Measurements from ENCODE around the gene RAB11FIP4. TPM values are rescaled to one million over a fixed set of nuclear protein-coding genes. Genes with fewer than 3 reads are reported as not detected.
A peak's percentile ranks its signal among the peaks of the same experiment; 100 is the strongest.

The RAB11FIP4 gene
- total and polyA plus RNA-seq, 12 donors = 0.48 to 3.8 (median 2.3) TPM

DNA sequence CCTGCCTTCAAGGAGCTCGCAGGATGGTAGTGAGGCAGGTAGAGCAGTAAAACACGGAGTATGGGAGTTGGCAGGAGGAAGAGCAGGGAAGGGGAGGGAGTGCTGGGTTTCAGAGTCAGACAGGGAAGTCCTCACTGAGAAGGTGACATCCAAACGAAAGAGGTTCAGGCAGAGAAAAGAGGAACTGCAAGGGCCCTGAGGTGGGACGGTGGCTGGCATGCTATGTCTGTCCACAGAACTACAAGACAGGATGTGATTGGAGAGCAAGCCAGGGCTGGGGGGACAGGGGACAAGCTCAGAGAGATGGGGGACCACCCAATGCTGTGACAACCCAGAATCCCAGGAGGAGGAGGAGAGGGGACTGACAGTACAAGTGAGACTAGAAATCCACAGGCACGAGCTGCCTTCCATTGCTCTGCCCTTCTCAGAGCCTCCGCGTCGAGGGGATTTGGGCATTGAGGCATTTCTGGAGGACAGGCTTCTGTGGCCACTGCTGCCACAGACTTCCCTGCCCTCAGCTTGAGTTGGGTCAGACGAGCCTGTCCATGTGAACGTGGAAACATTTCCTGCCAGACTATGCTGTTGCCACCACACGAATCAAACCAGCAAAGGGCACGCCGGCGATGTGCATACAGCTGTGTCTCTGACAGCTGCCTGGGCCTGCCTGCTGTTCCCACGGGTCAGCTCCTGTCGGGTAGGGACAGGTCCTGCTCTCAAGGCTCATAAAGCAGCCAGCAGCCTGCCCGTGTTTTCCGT, 100.1 kb downstream of the RAB11FIP4 start:
- TF ChIP-seq, protein P1, sequence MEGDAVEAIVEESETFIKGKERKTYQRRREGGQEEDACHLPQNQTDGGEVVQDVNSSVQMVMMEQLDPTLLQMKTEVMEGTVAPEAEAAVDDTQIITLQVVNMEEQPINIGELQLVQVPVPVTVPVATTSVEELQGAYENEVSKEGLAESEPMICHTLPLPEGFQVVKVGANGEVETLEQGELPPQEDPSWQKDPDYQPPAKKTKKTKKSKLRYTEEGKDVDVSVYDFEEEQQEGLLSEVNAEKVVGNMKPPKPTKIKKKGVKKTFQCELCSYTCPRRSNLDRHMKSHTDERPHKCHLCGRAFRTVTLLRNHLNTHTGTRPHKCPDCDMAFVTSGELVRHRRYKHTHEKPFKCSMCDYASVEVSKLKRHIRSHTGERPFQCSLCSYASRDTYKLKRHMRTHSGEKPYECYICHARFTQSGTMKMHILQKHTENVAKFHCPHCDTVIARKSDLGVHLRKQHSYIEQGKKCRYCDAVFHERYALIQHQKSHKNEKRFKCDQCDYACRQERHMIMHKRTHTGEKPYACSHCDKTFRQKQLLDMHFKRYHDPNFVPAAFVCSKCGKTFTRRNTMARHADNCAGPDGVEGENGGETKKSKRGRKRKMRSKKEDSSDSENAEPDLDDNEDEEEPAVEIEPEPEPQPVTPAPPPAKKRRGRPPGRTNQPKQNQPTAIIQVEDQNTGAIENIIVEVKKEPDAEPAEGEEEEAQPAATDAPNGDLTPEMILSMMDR (IDR thresholded peaks at IDR 0.05) = no peak
- TF ChIP-seq POLR2A (IDR thresholded peaks at IDR 0.05) = no peak
- WGBS, 4 donors = 79 to 88% (median 83%) methylated on average over 11 to 18 of the region's 18 CpGs
- no peak overlapping the region for H3K27ac ChIP-seq
- intact Hi-C loops (cut with DNase I) = no loop called here
- no peak overlapping the region for H3K4me3 ChIP-seq
- H3K4me1 ChIP-seq (replicated peaks in 1 of 2) = peaks cover 12 to 24% of the 10 kb centered on the region in 2 donors
- no peaks in the 10 kb centered on the region for H3K9me3 ChIP-seq (replicated peaks in 1 of 3)
- DNase-seq = no peak
- H3K36me3 ChIP-seq (replicated peaks in 1 of 2) = no peaks in the 10 kb centered on the region
- no peaks in the 10 kb centered on the region for H3K27me3 ChIP-seq

DNA sequence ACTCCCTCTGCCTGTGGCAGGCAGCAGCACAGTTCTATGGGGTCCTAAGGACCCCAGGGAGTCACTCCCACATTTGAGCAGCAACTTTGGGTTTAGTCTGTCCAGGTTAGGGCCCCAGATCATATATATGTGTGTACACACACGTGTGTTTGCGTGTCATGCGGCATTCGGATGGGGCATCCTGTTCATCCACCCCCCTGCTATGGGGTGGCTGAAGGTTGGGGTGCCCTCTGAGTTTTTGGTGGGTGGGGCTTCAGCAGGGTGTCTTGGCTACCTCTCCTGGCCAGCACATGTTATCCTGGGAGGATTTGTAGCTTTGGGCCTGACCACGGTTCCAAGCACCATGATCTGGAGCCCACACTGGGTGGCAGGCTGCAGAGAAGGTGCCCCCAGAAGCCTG, 100.7 kb downstream of the RAB11FIP4 start:
- Histone ChIP-seq H3K9me3 (replicated peaks in 1 of 3) (no peaks in the 10 kb centered on the region), H3K36me3 (replicated peaks in 1 of 2) (no peaks in the 10 kb centered on the region), H3K27ac (no peak overlapping the region), H3K4me3 (no peak overlapping the region), H3K4me1 (replicated peaks in 1 of 2) (peaks cover 10 to 21% of the 10 kb centered on the region in 2 donors), H3K27me3 (no peaks in the 10 kb centered on the region)
- DNase-seq = no peak
- TF ChIP-seq, protein P1 (IDR thresholded peaks at IDR 0.05) = no peak
- no peak for TF ChIP-seq POLR2A (IDR thresholded peaks at IDR 0.05)
- WGBS, 4 donors = 93 to 100% (median 98%) methylated on average over 1 to 5 of the region's 5 CpGs
- intact Hi-C loops (cut with DNase I) = no loop called here

DNA sequence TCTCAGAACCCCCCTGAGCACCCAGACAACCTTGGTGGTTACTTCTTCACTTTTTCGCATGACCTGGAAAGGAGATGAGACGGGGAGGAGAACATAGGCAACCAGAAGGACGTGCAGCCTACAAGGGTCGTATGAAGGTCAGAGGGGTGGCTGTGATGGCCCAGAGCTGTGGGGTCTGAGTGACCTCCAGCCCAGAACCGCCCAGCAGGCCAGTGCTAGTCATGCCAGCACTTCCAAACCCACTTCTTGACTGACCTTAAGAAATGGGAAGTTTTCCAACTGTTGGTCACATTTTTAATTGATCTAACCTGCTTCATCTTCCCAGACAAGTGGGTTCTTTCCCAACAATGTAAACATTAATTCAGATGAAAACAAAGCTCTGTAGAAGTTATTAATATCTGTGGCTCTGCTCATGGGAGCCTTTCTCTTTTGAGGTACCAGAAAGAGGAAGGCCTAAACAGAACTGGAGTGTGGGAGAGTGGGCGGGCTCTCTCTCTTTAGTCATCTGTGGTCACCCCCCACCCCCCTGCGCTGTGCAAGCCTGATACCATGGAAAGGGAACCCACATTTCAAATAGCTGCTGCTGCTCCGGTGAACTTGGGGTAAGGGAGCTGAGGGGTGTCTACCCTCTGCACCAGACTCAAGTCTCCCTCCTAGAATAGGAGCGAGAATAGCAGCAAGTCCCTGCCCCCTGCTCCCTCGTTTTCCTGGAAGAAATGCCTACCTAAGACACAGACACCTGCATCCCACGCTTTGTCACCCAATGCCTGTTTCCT, 101.6 kb downstream of the RAB11FIP4 start:
- peak in 5 of 7 donors; percentile 26 to 64 (median 46) for DNase-seq
- WGBS, 4 donors = 74 to 84% (median 78%) methylated on average over 10 to 11 of the region's 11 CpGs
- Histone ChIP-seq H3K4me3 (no peak overlapping the region), H3K27ac (no peak overlapping the region), H3K27me3 (no peaks in the 10 kb centered on the region), H3K4me1 (replicated peaks in 1 of 2) (peaks cover 6 to 18% of the 10 kb centered on the region in 2 donors), H3K9me3 (replicated peaks in 1 of 3) (no peaks in the 10 kb centered on the region), H3K36me3 (replicated peaks in 1 of 2) (no peaks in the 10 kb centered on the region)
- intact Hi-C loops (cut with DNase I) = no loop called here
- TF ChIP-seq, protein P1 (IDR thresholded peaks at IDR 0.05) = no peak
- TF ChIP-seq POLR2A (IDR thresholded peaks at IDR 0.05) = no peak

DNA sequence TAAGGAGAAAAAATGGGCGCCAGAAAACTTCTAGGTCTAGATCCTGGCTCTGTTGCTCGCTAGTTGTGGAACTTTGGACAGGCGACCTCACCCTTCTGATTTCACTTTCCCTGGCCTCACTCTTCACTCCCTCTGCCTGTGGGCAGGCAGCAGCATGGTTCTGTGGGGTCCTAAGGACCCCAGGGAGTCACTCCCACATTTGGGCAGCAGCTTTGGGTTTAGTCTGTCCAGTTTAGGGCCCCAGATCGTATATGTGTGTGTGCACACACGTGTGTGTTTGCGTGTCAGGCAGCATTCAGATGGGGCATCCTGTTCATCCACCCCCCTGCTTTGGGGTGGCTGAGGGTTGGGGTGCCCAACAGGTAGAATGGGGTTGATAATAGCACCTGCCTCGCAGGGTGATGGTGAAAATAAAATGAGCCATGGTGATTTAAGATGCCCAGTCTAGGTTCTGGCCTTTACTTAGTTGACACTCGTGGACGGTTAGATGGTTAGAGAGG, 102.2 kb downstream of the RAB11FIP4 start:
- no peak overlapping the region for H3K4me3 ChIP-seq
- intact Hi-C loops (cut with DNase I) = no loop called here
- no peak for TF ChIP-seq POLR2A (IDR thresholded peaks at IDR 0.05)
- TF ChIP-seq, protein P1 (IDR thresholded peaks at IDR 0.05) = no peak
- H3K4me1 ChIP-seq (replicated peaks in 1 of 2) = peaks cover 1 to 13% of the 10 kb centered on the region in 2 donors
- no peak for DNase-seq
- no peak overlapping the region for H3K27ac ChIP-seq
- no peaks in the 10 kb centered on the region for H3K27me3 ChIP-seq
- H3K36me3 ChIP-seq (replicated peaks in 1 of 2) = no peaks in the 10 kb centered on the region
- WGBS, 4 donors = 79 to 86% (median 85%) methylated on average over 9 of the region's 9 CpGs
- no peaks in the 10 kb centered on the region for H3K9me3 ChIP-seq (replicated peaks in 1 of 3)
